GM12878 (cell line): ENCODE results near the gene UBE2D3. TPM values are rescaled to one million over a fixed set of nuclear protein-coding genes. Genes with fewer than 3 reads are reported as not detected.
A peak's percentile ranks its signal among the peaks of the same experiment; 100 is the strongest.

Source experiments
- ATF2 ChIP-seq: IDR thresholded peaks from 2 replicates; pipeline ENCODE4 v1.6.1; 2012; ENCODE audit warnings: low read length, inconsistent platforms
- CHD2 ChIP-seq: IDR thresholded peaks from 2 replicates; pipeline ENCODE4 v1.6.1; 2011; ENCODE audit warnings: low read depth, low read length, improper control_type of control experiment, borderline replicate concordance
- ETV6 ChIP-seq, 2 experiments: fragments of 450-650 bp in 1 of 2; IDR thresholded peaks in 1 of 2; conservative IDR thresholded peaks in 1 of 2; 2 replicates each; pipeline ENCODE4 v1.6.1; 2014; ENCODE audit warnings: antibody characterized with exemption in 1 of 2, borderline replicate concordance in 1 of 2, low read depth in 1 of 2, mild to moderate bottlenecking in 1 of 2, moderate library complexity in 1 of 2
- GATAD2B ChIP-seq: fragments of 450-650 bp; conservative IDR thresholded peaks from 2 replicates; pipeline ENCODE4 v1.6.1; 2017; ENCODE audit warnings: low read depth, mild to moderate bottlenecking, moderate library complexity
- IKZF1 ChIP-seq: fragments of 450-650 bp; conservative IDR thresholded peaks from 2 replicates; pipeline ENCODE4 v1.6.1; 2017; ENCODE audit warnings: antibody characterized with exemption, mild to moderate bottlenecking
- IKZF2 ChIP-seq, 2 experiments: fragments of 450-650 bp; IDR thresholded peaks; 2 replicates each; pipeline ENCODE4 v1.6.1; 2017; ENCODE audit warnings: mild to moderate bottlenecking in 2 of 2, moderate library complexity in 2 of 2
- MLLT1 ChIP-seq: fragments of 450-650 bp; IDR thresholded peaks from 2 replicates; pipeline ENCODE4 v1.6.1; 2016; ENCODE audit warnings: mild to moderate bottlenecking
- NBN ChIP-seq: fragments of 450-650 bp; IDR thresholded peaks from 2 replicates; pipeline ENCODE4 v1.6.1; 2016
- NKRF ChIP-seq: fragments of 450-650 bp; conservative IDR thresholded peaks from 2 replicates; pipeline ENCODE4 v1.6.1; 2017; ENCODE audit warnings: mild to moderate bottlenecking, moderate library complexity
- RAD51 ChIP-seq: fragments of 450-650 bp; IDR thresholded peaks from 2 replicates; pipeline ENCODE4 v1.6.1; 2016; ENCODE audit warnings: moderate library complexity, mild to moderate bottlenecking, inconsistent platforms
- REST ChIP-seq: IDR thresholded peaks from 2 replicates; pipeline ENCODE4 v1.6.1; 2012; ENCODE audit warnings: mild to moderate bottlenecking, low read depth, low read length
- SMC3 ChIP-seq: IDR thresholded peaks from 2 replicates; pipeline ENCODE4 v1.6.1; 2011; ENCODE audit warnings: low read length, improper control_type of control experiment, borderline replicate concordance
- SPI1 ChIP-seq: IDR thresholded peaks from 2 replicates; pipeline ENCODE4 v1.6.1; 2011; ENCODE audit warnings: low read depth, mild to moderate bottlenecking, low read length, moderate library complexity, borderline replicate concordance; ENCODE audit not compliant: insufficient read depth
- SRF ChIP-seq, 2 experiments: IDR thresholded peaks; 2 replicates each; pipeline ENCODE4 v1.6.1; 2011; ENCODE audit warnings: low read depth in 2 of 2, low read length in 2 of 2, mild to moderate bottlenecking in 1 of 2, moderate library complexity in 1 of 2
- ZBTB4 ChIP-seq: fragments of 450-650 bp; formaldehyde crosslinking; IDR thresholded peaks from 2 replicates; pipeline ENCODE4 v1.4.0; 2022; ENCODE audit warnings: mild to moderate bottlenecking, moderate library complexity
- ZNF274 ChIP-seq: IDR thresholded peaks from one replicate; pipeline ENCODE4 v1.8.0; 2011; ENCODE audit not compliant: insufficient read length, insufficient read depth
- polyA plus RNA-seq, 11 experiments: library from polyadenylated mRNA; depleted of rRNA in 4 of 11; unstranded in 6 of 11; stranded (reverse) in 5 of 11; fragments of >200 nt; fragmentation: Nextera tagmentation in 4 of 11; fragmentation: Illumina TruSeq in 1 of 11; extraction: Ambion mirVana in 4 of 11; extraction: Trizol in 1 of 11; gene quantifications; 1 replicate in 1 of 11; 2 replicates in 10 of 11; pipeline versions ENCODE4 v1.2.1 to v1.2.3, GENCODE V29; 2011 to 2016; ENCODE audit warnings: inconsistent platforms in 2 of 11, missing spikeins in 2 of 11, low read depth in 1 of 11
- total RNA-seq, 4 experiments: library from RNA; depleted of rRNA in 3 of 4; stranded (reverse); fragments of >200 nt in 3 of 4; fragmentation: Illumina TruSeq in 1 of 4; extraction: Trizol in 1 of 4; gene quantifications; 2 replicates each; pipeline versions ENCODE4 v1.2.1 to v1.2.3, GENCODE V29; 2013 to 2021

The UBE2D3 gene
- total and polyA plus RNA-seq, 10 of the 15 experiments (the other 5 are each of a cell fraction or from before 2014, with no cell fraction given), result 162 to 572 (median 395) TPM

GRCh38 chr4:102827674-102828496 lies 534 bp upstream of the UBE2D3 start (continued):
- TF ChIP-seq NKRF (peak; percentile 84), ZBTB4 (CRISPR knock-in tag) (no peak), IKZF2 (IDR thresholded peaks at IDR 0.05) (peak; percentile 82 to 85), NBN (peak; percentile 93), RAD51 (peak; percentile 54; the same call in 1 of the 2 replicates), SPI1 (peak; percentile 43; the same call in 1 of the 2 replicates), SRF (IDR thresholded peaks at IDR 0.05; ENCODE audit: low read depth in 2 of 2, low read length in 2 of 2) (peak; percentile 89 to 92), GATAD2B (peak; percentile 44; the same call in 1 of the 2 replicates), MLLT1 (peak; percentile 60), ZNF274 (no peak), ATF2 (peak; percentile 81), SMC3 (no peak), CHD2 (peak; percentile 99), IKZF1 (peak; percentile 75), REST (peak; percentile 47; the same call in 1 of the 2 replicates), ETV6 (conservative IDR thresholded peaks at IDR 0.05 in 1 of 2, IDR thresholded peaks at IDR 0.05 in 1 of 2; ENCODE audit: borderline replicate concordance in 1 of 2, low read depth in 1 of 2) (peak in 1 of 2 experiments; percentile 26; a peak in 2 of 4 replicates)
